Heart left ventricle (tissue), 13 donors: ENCODE results near the gene DUSP16.

Experiments
- POLR2A ChIP-seq, 2 donors: fragments of 450-650 bp; IDR thresholded peaks; one replicate each; pipeline ENCODE4 v1.6.1; 2017; ENCODE audit warnings: antibody characterized with exemption in 2 of 2, mild to moderate bottlenecking in 2 of 2, moderate library complexity in 2 of 2
- TF ChIP-seq, protein P1 (sequence below), 12 donors: fragments of 200-600 bp; sonication (generic) in 4 of 12; IDR thresholded peaks; one replicate each; pipeline versions ENCODE4 v1.5.0 to v1.8.0; 2018 to 2022; ENCODE audit warnings: antibody characterized with exemption in 12 of 12, mild to moderate bottlenecking in 5 of 12
- donor health status: ischemic (EF 13 %, LVEDD 7.1; RV severe dilation, severe dysfunction).
- donor health status: DM: no; HTN: yes; CAD: no.
- donor health status: DM: no; HTN: no; CAD: no.
- donor health status: ischemic (EF 25% LVEDD 6.9; RV normal size, moderate dysfunction).
- donor health status: ischemic (EF 25% LVEDD 5.7; RV mildly dilated, moderate dysfunction).
- donor health status: ischemic (EF 35%, LVEDD 5.7; RV mildly dilated, moderate dysfunction).
- donor health status: nonischemic (EF 11% LVEDD 7.7; RV severe dilation, severe dysfunction).
- donor health status: DM: yes; HTN: yes; CAD: no.
- donor health status: PGD.
- donor health status: ischemic (EF 29% LVEDD 5.4; RV normal size, mild dysfunction).
- donor health status: nonischemic (EF 23%, LVEDD 6.1; RV moderate dilation, normal function).

DNA sequence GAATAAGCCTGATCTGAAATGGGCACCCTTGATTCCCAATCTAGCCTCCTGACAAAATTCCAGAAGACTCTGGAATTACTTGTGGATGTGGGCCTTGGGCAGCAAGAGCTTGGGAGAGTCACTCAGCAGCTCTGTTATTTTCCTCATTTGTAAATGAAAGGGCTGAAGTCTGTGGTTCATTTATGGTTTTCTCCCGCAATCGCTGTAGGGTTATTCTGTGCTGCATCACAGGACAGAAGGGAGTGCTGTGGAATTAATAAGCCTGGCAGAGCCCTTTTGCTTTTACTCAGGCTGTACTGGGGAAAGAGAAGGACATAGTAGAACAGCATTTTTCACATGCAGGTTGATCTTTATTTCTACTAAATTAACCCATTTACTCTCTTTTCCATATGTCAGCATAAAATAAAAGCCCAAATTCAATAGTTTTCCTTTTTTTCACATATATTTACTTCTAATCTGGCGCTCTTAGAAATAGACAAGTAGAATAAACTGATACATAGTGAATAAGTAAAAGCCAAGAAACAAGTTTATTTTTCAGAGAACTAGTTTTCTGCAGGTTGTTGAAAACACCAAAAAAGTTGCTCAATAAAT is 49.2 kb downstream of the DUSP16 start:
- TF ChIP-seq, protein P1, sequence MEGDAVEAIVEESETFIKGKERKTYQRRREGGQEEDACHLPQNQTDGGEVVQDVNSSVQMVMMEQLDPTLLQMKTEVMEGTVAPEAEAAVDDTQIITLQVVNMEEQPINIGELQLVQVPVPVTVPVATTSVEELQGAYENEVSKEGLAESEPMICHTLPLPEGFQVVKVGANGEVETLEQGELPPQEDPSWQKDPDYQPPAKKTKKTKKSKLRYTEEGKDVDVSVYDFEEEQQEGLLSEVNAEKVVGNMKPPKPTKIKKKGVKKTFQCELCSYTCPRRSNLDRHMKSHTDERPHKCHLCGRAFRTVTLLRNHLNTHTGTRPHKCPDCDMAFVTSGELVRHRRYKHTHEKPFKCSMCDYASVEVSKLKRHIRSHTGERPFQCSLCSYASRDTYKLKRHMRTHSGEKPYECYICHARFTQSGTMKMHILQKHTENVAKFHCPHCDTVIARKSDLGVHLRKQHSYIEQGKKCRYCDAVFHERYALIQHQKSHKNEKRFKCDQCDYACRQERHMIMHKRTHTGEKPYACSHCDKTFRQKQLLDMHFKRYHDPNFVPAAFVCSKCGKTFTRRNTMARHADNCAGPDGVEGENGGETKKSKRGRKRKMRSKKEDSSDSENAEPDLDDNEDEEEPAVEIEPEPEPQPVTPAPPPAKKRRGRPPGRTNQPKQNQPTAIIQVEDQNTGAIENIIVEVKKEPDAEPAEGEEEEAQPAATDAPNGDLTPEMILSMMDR (IDR thresholded peaks at IDR 0.05), result no peak
- TF ChIP-seq POLR2A (IDR thresholded peaks at IDR 0.05), result no peak
